NCI-H524 treated with DMSO at 0.1 percent for 48 hours (cell line): ENCODE data around the gene KCNQ5.

Experiments used
- DNase-seq: peaks from one replicate; lab custom pipeline; 2025; lab: John Stamatoyannopoulos, UW

KCNQ5 gene

DNA sequence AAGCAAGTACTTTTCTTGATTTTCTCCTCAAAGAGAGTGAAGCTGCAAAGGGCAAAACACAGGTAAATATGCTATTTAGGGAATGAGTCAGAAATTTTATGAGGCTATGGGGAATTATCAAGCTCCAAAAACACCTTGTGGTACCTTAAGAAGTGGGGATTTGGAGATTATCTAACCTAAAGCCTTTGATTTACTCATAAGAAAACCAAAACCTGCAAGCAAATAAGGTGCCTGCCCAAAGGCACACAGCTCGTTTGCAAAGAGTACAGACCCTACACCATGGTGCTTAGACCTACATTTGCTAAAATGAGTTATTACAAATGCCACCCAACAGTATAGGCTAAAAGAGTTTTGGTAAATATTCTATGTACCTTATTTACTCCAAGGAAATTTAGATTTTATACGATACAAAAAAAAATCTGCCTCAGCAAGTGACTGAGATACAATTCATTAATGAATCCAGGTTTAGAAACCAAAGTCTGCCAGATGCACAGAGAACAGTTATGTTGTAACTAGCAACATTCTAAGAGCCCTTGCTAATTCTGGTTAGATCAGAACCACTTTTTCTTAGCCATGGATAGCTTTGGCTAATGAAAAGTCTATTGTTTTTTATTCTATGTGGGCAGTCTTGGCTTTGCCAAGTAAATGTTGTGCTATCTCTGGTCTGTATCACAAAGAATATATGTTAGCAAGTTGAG is 501.9 kb downstream of the KCNQ5 start:
- no peak for DNase-seq

DNA sequence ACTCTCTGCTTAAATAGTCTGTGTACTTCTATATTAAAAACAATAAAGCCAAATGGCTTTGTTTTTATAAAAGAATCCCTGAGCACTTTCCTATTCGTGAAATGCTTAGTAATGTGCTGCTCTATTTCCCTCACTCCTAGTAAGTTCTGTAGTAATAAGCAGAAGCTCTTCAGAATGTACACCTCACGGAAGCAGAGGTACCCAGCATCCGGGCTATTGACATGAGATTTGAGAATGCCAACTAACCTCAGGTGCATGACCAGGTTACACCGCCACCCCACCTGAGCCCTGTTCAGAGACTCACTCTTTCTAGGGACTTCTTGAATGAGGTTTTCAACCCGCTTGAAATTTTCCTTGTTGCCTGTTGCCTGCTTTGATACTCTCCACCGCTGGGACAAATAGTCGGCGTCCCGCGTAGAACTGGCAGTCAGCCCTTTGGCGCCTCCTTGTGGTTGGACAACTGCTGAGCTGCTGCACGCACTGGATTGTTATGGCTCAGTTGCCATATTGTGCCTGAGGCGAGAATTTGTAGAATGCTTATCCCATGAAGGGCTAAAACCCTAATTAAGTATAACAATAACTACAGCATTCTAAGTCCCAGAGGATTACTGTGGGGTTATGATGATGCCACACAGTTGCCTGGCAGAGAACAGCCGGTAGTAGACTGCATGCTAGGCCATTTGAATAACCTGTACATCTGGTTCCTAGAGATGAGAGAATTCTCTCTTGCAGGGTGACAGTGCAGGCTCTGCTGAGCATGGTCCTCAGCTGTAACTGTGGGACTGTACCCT is 508.0 kb downstream of the KCNQ5 start:
- DNase-seq = peak; percentile 89

DNA sequence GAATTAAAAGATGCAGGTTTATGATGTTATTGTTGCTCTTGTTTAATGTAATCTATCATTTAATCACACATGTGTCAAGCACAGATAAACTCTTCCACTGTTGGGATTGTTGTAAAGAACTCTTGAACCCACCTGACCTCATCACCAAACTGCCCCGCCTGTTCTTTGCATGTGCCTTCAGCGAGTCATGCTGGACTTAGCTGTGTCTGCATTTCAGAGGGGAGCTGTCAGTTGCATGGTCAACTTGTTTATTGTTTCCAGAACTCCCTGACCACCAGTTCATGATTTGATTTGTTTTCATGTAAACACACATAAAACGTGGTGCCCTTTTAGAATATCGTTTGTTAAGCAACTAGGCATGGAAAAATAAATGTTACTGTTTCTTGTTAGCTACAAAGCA is 509.8 kb downstream of the KCNQ5 start:
- no peak for DNase-seq

DNA sequence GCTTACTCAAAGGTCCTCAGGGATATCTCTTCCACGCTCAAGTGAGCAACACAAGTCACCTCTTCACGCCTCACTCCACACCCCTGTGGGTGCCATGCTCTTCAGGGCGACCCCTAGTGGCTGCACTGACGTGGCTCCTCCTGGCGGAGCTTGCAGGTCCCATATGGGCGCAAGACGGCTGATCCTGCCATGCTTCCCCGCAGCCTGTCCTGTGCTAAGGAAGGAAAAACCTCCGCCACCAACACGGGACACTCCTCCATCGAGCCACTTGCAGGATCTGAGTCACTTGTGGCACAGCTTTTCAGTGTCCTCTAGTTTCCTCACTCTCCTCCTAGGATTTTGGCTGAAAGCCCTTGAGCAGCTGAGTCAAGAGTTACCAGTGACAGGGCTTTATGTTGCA is 512.7 kb downstream of the KCNQ5 start:
- DNase-seq = no peak

DNA sequence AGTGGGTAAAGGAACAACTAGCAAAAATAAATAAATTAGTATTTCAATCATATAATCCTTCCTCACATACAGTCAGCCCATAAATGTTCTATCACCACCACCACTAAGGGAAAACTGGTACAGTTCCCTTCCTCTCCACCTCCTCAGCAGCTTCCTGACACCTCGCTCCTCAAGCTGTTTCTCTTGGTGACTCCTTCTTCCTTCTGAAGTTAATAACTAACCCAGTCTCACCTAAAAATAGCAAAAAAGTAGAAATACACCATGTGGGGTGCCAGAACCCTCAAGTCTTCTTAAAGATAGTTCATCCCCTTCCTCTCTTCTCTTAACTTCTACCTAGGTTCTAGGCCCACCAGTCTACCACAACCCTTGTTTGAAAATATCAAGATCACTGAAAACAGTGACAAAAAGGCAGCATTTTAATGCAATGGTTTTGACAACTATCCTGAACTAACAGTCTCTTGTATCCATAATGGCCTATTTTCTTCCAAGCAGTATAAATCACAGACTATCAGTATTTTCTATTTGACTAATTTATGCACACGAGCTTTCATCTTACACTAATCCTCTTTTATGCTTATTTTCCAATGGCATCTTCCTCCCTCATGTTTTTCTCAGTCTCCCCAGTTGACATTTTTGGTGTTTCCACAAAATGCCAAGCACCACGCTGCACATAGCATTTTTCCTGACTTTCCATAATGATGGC is 518.0 kb downstream of the KCNQ5 start:
- DNase-seq = no peak

DNA sequence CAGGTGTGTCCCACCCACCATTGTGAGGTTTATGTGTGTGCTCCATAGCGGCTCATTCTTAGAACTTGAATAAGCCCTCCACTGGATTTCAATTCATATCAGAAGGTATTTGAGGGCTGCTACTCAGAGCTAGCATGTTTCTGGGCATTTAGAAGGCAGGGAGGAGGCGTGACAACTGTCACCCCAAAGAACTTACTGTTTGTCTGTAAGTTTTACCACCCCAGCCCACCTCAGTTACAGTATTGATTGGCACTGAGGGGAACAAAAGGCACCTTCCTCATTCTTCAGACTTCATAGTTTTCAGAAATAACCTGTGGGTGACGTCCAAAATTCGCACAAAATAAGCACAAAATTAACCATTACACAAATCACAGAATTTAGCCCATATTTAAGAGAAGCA is 521.7 kb downstream of the KCNQ5 start:
- no peak for DNase-seq

DNA sequence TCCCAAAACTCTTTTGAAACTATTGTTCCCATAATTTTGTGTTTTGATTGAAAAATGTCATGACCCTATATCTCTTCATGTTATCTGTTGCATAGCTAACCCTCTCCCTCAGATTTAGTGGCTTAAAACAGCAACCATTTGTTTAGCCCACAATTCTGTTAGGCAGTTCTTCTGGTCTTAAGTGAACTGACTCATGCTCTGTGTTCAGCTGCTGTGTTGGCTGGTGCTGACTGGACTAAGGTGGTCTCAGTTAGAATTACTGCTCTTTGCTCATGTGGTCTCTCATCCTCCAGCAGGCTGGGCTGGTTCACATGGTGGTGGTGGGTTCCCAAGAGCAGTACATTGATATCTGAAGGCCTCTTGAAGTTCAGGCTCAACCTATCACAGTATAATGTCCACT is 522.7 kb downstream of the KCNQ5 start:
- DNase-seq = no peak

DNA sequence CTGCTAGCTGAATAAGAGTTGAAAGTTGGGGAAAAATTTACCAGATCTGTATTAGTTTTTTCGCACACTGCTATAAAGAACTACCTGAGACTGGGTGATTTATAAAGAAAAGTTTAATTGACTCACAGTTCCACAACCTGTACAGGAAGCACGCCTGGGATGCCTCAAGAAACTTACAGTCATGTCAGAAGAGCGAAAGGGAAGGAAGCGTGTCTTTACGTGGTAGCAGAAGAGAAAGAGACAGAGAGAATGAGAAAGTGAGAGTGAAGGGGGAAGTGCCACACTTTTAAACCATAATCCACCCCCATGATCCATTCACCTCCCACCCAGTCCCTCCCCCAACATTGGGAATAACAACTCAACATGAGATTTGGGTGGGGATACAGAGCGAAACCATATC is 523.8 kb downstream of the KCNQ5 start:
- no peak for DNase-seq

DNA sequence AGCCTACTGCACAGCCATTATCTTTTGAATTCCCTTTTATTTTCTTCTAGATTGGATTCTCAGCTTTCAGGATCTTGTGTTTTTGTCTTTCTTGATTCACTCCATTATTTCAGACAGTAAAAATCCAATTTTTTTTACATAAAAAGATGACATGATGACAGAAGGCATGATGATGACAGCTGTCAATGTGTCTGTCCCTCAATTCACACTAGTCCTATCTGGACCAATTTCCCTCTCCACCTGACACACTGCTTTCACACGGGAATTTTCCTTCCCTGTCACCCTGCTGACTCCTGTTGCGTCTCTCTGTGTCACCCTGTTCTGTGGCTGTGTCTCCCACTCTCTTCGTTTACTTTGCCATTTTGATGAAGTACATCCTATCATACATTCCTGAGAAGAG is 529.9 kb downstream of the KCNQ5 start:
- DNase-seq = no peak

DNA sequence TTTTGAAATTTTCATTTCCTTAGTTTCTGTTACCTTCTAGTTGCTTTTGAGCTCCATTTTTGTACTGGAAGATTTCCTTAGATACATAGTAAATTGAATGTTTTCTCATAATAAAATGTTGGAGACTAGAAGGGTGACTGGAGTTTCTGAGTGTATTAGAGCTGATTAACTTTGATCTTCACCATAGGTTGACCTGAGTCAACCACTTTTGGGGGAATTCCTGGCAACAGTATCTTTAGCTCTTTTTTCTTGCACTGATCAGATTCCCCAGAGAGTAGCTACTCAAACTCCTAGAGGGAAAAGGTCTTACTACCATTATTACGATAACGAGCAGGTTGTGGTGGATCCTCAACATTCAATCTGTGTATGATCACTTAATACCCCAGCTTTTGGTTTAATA is 530.7 kb downstream of the KCNQ5 start:
- DNase-seq = no peak

DNA sequence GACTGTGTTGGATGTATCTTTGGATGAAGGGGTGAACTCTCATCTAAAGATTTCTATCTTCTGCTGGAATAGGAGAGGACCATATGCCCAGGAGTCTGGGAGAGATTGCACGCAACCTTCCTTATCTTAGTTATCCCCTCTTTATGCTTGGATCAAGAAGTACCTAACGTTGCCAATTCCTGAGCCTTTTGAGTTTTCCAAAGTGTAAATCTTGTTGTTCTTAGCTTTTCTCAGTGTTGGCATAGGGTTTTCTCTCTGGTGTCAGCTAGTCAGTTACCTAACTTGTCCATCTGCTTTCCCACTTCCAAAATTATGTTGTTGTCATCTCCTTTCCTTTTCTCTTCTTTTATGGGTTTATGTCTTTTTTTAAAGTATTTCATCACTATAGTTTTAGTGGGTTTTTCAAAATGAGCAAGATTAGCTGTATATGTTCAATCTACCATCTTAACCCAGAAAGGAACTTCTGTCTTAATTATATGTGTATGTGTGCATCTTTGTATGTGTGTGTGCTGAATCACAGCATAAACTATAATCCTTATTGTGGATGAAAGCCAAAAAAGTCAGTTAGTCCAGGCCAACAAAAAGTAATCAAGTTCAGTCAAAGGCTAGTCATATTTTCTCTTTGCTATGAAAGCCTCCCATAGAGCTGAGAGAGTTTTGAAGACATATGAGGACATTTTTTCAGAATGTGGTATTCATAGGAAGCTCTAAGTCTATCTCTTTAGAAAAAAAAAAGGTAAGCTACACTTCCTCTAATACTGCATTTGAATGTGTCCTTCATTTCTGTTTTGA is 531.3 kb downstream of the KCNQ5 start:
- DNase-seq = no peak

DNA sequence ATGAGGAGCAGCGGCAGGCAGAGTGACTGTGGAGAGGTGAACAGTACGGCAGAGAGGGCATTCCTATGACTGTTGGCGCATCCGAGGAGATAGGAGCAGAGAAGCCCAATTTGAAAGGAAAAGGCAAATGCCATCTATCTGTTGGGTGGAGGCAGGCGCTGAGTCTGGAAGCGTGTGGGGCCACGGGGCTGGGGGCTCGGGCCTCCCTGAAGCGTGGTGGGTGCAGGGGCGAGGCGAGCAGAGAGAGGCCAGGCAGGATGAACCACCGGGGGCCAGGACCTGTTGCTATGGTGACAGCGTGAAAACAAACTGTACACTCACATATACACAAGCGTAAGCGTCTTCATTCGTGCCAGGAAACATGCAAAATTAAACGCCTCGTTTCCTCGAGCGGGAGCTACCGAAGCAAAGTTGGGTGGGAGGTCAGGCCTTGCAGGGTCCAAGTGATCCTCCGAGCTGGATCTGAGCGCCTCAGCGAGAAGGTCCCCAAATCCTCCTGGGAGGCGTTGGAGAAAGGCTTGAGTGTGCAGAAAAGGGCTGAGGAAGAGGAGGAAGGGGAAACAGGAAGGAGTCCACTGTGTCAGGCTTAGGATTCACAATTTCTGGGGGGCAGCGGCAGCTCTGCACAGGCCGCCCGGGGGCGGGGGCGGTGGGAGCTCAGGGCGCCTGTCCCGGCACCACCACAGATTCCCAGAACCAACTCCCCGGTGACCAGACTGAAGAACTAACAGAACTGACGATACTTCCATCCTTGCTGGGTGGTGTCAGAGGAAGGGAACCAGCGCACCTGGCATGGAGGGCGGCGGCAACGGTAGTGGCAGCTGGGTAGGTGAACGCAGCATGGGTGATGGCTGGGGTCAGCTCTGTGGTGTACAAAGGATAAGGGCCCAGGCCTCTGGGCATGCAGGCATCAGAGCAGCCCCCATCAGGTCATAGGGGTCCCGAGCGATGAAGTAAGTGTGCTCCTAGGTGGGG is 535.2 kb downstream of the KCNQ5 start:
- DNase-seq = no peak

DNA sequence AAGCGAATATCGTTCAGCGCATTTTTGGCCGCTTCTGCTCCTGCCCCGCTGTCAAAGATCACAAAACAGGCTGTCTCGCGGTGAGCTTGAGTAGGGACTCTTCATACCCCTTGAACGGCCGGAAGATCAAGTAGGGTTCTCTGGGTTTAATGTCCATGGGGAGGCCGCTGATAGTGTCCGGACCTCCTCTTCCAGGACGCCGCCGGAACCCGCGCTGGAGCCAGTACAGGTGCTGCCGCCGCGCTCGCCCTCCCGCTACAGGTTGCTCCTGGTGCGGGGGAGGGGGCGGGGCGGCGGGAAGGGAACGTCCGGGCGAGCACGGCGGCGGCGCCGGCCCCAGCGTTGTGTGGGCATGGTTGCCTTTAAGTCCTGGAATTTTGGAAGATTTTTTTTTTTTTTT is 536.0 kb downstream of the KCNQ5 start:
- DNase-seq = no peak

DNA sequence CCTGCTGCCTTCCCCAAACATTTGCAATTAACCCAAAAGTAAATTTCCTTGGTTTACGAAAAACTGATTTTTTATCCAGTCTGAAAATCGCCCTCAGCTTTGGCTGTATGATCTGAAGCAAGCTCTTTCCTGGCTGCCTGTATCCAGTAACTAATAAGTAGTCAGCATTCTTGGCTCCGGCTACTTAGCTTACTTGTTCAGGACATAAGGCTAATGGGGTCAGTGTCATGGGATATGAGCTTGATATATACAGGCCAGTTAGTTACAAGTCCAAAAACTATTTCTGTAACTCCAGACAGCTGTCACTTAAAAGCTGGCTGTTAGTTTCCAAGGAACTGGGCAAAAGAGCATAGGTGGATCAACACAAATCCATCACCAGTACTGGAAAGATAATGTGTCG is 547.2 kb downstream of the KCNQ5 start:
- no peak for DNase-seq

DNA sequence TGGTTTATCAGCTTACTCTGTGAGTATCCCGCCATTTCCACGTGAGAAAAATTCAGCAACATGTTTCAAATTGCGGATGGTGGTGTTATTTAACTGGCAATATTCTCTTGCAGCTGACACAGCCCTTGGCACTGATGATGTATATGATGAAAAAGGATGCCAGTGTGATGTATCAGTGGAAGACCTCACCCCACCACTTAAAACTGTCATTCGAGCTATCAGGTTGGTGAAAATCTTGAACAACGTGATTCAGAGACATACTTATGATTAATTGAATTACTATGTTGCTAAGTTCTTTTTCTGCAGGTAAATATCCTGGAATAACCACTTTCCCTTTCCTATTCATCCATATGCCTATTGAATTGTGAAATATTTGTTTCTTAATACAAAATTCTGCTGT is 547.8 kb downstream of the KCNQ5 start:
- DNase-seq = no peak

DNA sequence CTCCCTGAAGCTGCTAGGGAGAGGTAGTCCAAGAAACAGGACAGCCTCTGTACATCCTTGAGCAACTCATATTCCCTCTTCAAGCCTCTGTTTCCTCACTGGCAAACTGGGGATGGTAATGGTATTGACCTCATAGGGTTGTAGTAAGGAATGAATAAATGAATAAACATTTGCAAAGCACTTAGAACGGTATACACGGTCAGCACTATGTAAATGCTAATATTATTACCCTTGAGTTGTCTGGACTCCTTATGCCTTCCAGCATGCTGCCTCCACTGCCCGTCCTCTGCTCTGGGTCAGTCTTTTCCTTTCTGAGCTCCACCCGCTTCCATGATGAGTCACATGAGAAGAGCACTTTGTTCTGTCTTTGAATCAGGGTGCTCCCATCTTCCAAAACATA is 552.8 kb downstream of the KCNQ5 start:
- DNase-seq = no peak

DNA sequence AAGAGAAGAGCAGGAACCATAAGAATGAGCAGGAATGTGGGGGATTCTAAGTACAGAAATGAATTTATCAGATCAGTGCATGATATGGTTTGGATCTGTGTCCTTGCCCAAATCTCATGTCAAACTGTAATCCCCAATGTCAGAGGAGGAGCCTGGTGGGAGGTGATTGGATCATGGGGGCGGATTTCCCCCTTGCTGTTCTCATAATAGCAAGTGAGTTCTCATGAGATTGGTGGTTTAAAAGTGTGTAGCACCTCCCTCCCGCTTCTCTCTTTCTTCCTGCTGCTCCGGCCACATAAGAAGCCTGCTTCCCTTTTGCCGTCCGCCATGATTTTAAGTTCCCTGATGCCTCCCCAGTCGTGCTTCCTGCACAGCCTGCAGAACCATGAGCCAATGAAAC is 554.2 kb downstream of the KCNQ5 start:
- DNase-seq = no peak

DNA sequence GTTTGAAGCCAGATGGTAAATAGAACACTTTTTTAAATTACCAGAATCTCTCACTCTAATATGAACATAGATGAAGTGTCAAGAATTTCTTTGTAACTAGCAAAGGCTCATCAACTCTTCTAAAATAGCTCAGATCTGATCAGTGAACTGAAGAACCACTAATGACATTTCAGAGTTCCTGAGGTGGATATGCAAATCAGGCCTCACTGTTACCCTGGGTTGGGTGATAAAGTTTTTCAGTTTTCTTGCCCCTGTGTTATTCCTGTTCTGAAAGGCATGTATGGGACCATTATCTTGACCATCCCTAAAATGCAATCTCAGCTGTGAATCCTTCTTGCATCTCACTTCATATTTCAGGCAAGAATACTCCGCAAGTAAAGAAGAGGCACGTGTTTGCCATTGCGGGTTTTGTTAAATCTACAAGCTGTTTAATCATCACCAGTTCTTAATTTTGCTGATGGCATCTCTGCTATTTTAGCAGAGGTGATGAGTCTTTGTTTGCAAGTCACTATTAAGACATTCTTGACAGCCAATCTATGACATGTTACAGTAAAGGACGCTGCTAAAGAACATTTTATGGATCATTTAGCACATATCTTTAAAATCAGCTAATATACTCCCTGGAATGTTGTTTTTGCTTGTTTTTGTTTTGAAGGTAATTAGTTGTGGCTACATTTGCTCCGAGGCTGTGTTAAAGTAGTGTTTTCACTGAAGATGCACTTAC is 555.5 kb downstream of the KCNQ5 start:
- no peak for DNase-seq

DNA sequence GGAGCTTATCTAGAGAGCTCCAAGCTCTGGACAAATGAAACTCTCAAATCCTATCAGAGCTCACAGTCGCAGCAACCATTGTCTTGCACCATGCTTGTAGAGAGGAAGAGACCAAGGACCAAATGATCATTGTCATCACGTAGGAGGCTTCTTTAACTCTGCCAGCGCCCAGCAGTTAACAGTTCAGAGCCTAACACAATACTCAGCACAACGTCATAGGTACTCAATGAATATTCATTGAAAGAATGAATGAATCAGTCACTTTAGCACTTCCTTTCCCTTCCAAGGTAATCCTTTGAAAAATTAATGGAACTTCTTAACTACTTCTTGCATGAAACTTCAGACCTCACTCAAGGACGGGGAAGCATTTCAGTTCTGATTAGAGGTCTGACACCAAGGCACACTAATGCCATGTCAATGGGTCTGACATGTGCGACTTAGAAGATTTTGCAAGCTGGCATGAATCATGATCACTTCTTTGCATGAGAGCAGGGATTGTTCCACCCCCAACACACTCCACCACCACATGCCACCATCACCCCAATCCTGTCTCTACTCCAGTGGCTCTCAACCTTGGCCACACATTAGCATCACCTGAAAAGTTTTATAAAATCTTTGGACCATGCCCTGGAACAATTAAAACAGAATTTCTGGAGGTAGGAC is 558.3 kb downstream of the KCNQ5 start:
- DNase-seq = peak; percentile 78
